ENCODE measurements around the gene ASPSCR1. TPM values are rescaled to one million over a fixed set of nuclear protein-coding genes. Genes with fewer than 3 reads are reported as not detected.

ASPSCR1 gene
- total and polyA plus RNA-seq, 2 of the 8 experiments (the other 6 are each of a cell fraction or from before 2014, with no cell fraction given), result 33.3 to 43.7 TPM

- no peak overlapping the region for H3K4ac ChIP-seq (replicated peaks; ENCODE audit: insufficient read length, low read depth, low read length)
- no peak overlapping the region for H2BK20ac ChIP-seq (ENCODE audit: low read length)
- no peaks in the 10 kb centered on the region for H3K9me3 ChIP-seq (ENCODE audit: insufficient read depth in 2 of 2, low read depth in 1 of 2, low read length in 1 of 2)
- H2AK5ac ChIP-seq (ENCODE audit: low read depth, low read length), result no peak overlapping the region
- CTCF ChIA-PET (ENCODE audit: partially characterized antibody), result interaction anchor here (0.9 to 2.1 kb wide), 3 partner anchors 17 to 75 kb away, joined by 4 to 5 read pairs (median 4); partner anchors contain the start of gene MAFG
- no peaks in the 10 kb centered on the region for H4K20me1 ChIP-seq (replicated peaks in 1 of 2; ENCODE audit: control insufficient read depth in 1 of 2, insufficient read depth in 2 of 2, low read length in 2 of 2)
- no peak overlapping the region for H3K18ac ChIP-seq (ENCODE audit: extremely low read depth, low read length)
- no peak overlapping the region for H3K4me3 ChIP-seq (ENCODE audit: extremely low read depth in 1 of 4, insufficient read depth in 2 of 4, low read depth in 3 of 4, low read length in 4 of 4)
- H4K5ac ChIP-seq (ENCODE audit: insufficient read length, low read depth, low read length), result no peak overlapping the region
- no peak overlapping the region for H3K14ac ChIP-seq (ENCODE audit: insufficient read length)
- no peak overlapping the region for H4K91ac ChIP-seq (replicated peaks; ENCODE audit: insufficient read length, low read length)
- no peaks in the 10 kb centered on the region for H3K23me2 ChIP-seq (ENCODE audit: low read depth, low read length)
- no peaks in the 10 kb centered on the region for H3K79me1 ChIP-seq (ENCODE audit: low read depth, low read length)
- no peak overlapping the region for H3K4me2 ChIP-seq (ENCODE audit: insufficient read depth in 1 of 2, low read depth in 2 of 2, low read length in 2 of 2)
- H3K56ac ChIP-seq (replicated peaks; ENCODE audit: insufficient read length, low read depth, low read length), result no peak overlapping the region
- no peaks in the 10 kb centered on the region for H3K79me2 ChIP-seq (ENCODE audit: control insufficient read depth in 1 of 2, insufficient read depth in 2 of 2, low read length in 2 of 2)
- H2BK12ac ChIP-seq (ENCODE audit: low read depth, low read length), result no peak overlapping the region
- H2BK15ac ChIP-seq (ENCODE audit: low read length), result 0 out of 2 replicates have a peak overlapping the region, but pooled peaks have one; percentile 72
- H3K9ac ChIP-seq (replicated peaks in 1 of 4; ENCODE audit: extremely low read depth in 1 of 4, low read depth in 3 of 4, low read length in 3 of 4), result no peak overlapping the region
- H3K27ac ChIP-seq (ENCODE audit: low read depth, low read length), result no peak overlapping the region
- H3K27me3 ChIP-seq (replicated peaks in 1 of 4; ENCODE audit: control insufficient read depth in 3 of 4, extremely low read depth in 1 of 4, insufficient read depth in 3 of 4, low read length in 3 of 4), result peaks cover 0 to 2% (median 0%) of the 10 kb centered on the region in 4 experiments; a peak in 3 of 7 replicates
- H3K36me3 ChIP-seq (ENCODE audit: control insufficient read depth in 2 of 4, insufficient read depth in 4 of 4, low read length in 3 of 4), result no peaks in the 10 kb centered on the region
- DNase-seq (ENCODE audit: low read depth in 1 of 2, low spot score in 2 of 2) (no peak), FAIRE-seq (no peak)
- no peak overlapping the region for H2BK5ac ChIP-seq (ENCODE audit: low read depth, low read length)
- 91% methylated on average over 9 of the region's 9 CpGs; no CpG with 5 or more reads in 1 of the 2 experiments for WGBS, 2 experiments (ENCODE audit: extremely low coverage in 1 of 2, insufficient coverage in 1 of 2, insufficient read length in 1 of 2, insufficient replicate concordance in 2 of 2, low coverage in 1 of 2, low lambda C conversion rate in 2 of 2, missing lambda C conversion rate in 1 of 2)
- POLR2A ChIA-PET (ENCODE audit: partially characterized antibody), result interaction anchor here (0.6 to 14.6 kb wide), 6 partner anchors 8 to 267 kb away, joined by 3 to 150 read pairs (median 3); partner anchors contain the start of genes MAFG and PYCR1
- peaks cover 0 to 10% (median 7%) of the 10 kb centered on the region in 4 experiments; a peak in 5 of 7 replicates for H3K4me1 ChIP-seq (replicated peaks in 1 of 4; ENCODE audit: control insufficient read depth in 3 of 4, insufficient read depth in 4 of 4, low read length in 3 of 4)
- no peak overlapping the region for H4K8ac ChIP-seq (ENCODE audit: extremely low read depth, insufficient read depth, low read length)
- H2BK120ac ChIP-seq (replicated peaks; ENCODE audit: low read depth, low read length), result no peak overlapping the region
- H3K23ac ChIP-seq (ENCODE audit: insufficient read length), result no peak overlapping the region
- H2AFZ ChIP-seq (ENCODE audit: low read length), result no peak overlapping the region
- no peak for TF ChIP-seq CTBP2 (IDR thresholded peaks at IDR 0.05; ENCODE audit: borderline replicate concordance, insufficient read depth, insufficient read length, low read length)
- TF ChIP-seq SIN3A (conservative IDR thresholded peaks at IDR 0.05 in 1 of 2, IDR thresholded peaks at IDR 0.05 in 1 of 2; ENCODE audit: low read depth in 1 of 2, low read length in 2 of 2), result no peak
- no peak for TF ChIP-seq GABPA (IDR thresholded peaks at IDR 0.05; ENCODE audit: borderline replicate concordance, insufficient read depth, low read length)
- no peak for TF ChIP-seq NANOG (IDR thresholded peaks at IDR 0.05; ENCODE audit: insufficient read depth, low read depth, low read length, poor library complexity, severe bottlenecking)
- no peak for TF ChIP-seq PHF8 (conservative IDR thresholded peaks at IDR 0.05; ENCODE audit: low read depth, low read length)
- TF ChIP-seq FOSL1 (IDR thresholded peaks at IDR 0.05; ENCODE audit: insufficient read depth, low read depth, low read length), result no peak
- no peak for TF ChIP-seq CHD1 (IDR thresholded peaks at IDR 0.05; ENCODE audit: low read depth, low read length)
- no peak for TF ChIP-seq YY1 (IDR thresholded peaks at IDR 0.05; ENCODE audit: low read depth, low read length)
These were observed 32.6 kb upstream of the ASPSCR1 start for GRCh38 chr17:81944858-81945257.
